Measurements from ENCODE around the gene SLC35E3.

SLC35E3 gene

DNA sequence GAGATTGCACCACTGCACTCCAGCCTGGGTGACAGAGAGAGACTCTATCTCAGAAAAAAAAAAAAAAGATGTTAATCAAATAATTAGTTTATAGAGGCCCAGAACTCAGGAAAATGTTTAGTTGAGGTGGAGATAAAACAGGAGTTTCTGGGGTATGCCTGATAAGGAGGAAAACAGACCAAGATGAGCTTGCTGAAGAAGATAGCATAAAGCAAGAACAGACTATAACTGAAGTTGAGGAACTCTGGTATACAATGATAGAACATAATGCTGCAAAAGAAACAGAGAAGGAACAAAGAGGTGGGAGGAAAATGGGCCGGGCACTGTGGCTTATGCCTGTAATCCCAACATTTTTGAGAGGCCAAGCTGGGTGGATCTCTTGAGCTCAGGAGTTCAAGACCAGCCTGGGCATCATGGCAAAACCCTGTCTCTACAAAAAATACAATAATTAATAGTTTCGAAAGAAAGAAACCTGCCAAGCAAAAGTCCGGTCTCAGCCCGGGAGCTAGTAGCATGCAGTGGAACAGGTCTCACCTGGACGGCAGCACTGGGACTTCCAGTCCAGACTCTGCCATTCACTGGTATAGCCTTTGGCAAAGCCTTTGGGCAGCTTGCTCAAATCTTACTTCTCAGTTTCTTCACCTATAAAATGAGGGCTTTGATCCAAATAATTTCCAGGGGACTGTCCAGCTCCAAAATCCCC lies 25.4 kb downstream of the SLC35E3 start:
- DNase-seq, result no peak

DNA sequence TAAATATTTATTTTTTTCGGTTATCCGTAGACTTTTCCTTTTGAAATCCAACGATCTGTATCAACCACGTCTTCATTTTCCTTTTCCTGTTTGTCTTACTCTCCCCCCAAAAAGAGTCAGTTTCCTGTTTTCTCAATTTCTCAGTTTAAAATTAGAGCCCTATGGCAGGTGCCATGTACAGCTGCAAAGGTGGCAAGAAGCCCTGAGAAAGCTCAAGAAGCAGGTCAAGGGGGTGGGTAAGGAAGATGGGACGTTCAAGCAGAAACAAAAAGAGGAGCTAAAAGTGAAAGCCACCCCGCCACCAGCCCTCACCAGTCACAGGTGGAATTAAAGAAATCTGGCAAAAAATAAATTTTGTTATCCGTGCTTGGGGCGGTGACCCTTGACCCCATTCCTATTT lies 26.7 kb downstream of the SLC35E3 start:
- no peak for DNase-seq

DNA sequence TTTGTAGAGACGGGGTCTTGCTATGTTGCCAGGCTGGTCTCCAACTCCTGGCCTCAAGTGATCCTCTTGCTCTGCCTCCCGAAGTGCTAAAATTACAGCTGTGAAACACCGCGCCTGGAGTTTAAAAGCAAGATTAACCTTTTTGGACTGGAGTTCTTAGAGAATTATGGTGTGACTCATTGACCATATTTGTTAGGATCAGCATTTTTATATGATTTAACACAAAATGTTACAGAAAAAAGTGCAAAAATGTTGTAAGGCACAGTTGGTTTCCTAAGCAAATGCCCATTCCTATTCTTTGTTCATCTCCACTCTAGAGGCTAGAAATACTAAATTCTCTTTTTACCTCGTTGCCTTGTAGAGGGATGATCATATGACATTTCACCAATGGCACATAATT lies 27.6 kb downstream of the SLC35E3 start:
- DNase-seq, result no peak

DNA sequence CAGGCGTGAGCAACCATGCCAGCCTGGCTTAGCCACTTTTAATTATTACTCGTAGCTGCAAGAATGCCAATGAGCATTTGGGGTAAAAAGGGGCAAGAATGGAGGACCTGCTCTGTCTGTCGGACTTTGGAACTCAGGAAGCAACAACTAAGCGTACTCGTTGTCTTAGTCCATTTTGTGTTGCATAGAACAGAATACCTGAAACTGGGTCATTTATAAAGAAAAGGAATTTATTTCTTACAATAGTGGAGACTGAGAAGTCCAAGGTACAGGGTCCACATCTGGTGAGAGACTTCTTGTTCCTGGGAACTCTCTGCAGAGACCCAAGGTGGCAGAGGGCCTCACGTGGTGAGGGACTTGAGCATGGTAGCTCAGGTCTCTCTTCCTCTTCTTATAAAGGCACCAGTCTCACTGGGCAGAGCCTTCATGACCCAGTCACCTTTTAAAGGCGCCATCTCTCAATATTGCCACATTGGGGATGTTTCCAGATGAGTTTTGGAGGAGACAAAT lies 29.2 kb downstream of the SLC35E3 start:
- no peak for DNase-seq

DNA sequence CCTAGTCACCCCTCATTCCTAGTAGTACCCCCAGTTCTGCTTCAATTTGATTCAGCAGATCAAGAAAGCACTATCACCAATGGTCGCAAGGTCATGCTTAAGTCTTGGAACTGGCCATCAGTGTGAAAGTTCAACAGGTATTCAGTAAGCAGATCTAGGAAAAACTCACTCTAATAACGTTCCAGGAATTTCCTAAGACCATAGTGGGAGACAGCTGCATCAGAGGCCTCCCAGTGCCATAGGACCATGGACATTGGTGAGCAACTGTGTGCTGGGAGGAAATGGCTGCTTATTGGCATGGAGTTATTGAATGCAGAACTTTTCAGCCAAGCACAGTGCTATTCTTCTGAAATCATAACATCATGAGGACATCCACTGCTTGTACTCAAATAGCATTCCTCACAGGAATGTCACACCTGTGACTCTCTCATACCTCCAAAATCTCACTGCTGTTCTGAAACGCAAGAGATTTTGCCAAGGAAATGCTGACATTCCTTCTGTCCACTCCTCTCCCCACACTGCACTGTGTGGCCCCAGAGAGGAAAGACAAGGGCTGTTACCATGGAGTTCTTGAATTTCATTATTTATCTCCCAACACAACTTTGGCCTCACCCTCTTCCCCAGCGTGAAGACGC lies 31.1 kb downstream of the SLC35E3 start:
- DNase-seq, result no peak

DNA sequence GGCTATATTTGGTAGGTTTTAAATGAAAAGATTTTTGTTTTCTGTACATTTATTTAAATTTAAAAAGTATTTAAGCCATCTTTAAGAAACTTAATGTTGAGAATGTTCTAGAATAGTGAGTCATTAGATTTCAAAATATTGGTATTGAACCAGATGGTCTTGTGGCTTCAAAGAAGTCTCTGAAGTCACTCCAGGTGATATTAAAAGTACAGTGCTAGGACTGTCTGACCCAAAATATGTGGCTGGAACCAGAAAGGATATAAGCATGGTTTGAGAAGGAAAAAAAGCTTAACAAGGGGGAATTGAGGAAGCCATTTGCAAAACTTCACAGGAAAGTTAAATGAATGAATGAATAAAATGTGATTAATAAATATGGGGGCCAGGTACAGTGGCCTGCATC lies 33.3 kb downstream of the SLC35E3 start:
- no peak for DNase-seq

DNA sequence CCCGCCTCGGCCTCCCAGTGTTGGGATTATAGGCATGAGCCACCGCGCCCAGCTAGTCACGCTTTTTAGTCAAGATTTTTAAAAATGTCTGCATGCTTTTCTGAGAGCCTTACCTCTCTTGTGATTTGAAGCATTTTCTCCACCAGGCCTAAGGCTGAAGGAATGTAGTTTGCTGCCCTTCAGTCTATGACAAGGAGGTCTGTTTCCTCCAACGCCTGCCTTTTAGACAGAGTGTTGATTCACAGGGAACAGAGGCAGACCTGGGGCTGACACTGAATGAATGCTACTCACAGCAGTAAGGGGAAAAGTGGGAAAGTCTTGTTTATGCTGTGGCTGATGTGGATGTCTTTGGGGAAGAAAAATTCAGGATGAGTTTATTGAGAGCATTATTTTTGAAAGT lies 34.8 kb downstream of the SLC35E3 start:
- no peak for DNase-seq

DNA sequence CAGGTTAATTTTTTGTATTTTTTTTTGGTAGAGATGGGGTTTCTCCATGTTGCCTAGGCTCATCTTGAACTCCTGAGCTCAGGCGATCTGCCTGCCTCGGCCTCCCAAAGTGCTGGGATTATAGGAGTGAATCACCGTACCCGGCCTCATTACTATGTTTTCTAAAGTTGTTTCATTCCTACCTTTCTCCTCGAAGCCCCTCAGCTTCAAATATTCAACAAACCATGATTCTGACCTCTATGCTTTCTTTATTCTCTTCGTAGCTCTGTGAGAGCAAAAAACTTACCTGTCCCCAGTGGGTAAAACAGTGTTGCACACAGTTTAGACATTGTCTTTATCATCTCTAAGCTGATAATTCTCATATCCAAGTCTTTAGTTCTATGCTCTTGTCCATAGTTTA lies 35.8 kb downstream of the SLC35E3 start:
- no peak for DNase-seq

DNA sequence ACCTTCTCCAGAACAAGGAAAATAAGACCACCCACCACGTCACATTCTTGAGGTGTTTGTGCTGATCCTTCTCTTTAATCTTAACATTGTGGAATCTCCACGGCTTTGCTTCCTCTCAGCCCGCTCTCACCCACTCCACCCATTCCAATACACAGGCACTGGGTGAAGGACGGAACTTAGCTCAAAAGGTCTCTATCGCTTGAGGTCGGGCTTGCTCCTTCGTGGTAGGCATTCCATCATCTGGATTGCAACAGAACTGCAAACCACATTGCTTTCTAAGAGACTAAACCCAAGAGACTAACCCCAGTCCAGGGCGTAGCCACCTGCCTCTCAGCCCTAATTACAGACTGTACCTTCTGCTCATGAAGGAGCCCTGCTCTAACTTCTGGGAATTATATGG lies 38.0 kb downstream of the SLC35E3 start:
- no peak for DNase-seq

DNA sequence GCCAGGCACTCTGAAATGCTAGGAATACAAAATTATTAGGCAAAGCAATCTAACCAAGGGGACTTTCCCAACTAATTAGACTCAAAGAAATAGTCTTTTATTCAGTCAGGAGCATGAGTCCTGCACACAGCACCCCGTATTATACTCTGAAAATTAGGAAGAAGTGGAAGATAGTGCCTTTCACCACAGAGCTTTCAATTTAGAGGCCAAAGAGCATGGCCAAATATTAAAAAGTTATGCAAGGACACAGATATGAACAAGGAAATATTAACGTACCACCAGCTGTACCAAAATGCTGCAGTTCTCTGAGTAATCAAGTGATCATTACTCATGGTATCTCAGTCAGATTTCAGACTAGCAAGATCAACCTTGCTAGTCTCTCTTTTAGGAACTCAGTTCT lies 39.4 kb downstream of the SLC35E3 start:
- no peak for DNase-seq

DNA sequence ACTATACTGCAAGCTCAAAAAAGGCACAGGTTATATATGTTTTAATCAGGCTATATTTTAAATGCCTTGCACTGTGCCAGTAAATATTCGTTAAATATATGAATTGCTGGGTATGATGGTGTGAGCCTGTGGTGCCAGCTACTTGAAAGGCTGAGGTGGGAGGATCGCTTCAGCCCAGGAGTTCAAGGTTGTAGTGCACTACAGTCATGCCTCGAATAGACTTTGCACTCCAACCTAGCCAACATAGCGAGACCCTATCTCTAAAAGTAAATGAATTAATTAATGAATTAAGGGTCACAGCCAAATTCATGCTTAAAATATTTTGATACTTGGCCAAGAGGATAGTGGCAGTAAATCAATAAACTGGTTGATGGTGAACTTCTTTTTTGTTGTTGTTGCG lies 39.8 kb downstream of the SLC35E3 start:
- DNase-seq, result no peak

DNA sequence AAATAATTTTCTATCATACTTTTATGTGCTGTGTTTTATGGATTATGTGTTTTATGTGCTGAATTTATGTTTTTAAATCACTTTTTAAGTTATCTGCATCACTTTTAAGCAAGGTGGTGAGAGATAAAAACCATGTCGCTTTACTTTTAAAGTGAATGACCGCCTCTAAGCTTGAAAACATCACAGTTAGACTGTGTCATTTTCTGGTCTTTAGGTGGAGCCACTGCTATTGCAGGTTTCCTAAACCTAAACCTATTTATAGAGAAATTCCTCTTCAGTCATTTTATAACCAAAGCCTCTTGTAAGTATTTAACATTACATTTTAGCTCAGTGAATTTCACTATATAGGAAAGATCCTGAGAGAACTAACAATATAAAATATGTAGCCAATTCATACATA lies 41.0 kb downstream of the SLC35E3 start:
- DNase-seq, result no peak

DNA sequence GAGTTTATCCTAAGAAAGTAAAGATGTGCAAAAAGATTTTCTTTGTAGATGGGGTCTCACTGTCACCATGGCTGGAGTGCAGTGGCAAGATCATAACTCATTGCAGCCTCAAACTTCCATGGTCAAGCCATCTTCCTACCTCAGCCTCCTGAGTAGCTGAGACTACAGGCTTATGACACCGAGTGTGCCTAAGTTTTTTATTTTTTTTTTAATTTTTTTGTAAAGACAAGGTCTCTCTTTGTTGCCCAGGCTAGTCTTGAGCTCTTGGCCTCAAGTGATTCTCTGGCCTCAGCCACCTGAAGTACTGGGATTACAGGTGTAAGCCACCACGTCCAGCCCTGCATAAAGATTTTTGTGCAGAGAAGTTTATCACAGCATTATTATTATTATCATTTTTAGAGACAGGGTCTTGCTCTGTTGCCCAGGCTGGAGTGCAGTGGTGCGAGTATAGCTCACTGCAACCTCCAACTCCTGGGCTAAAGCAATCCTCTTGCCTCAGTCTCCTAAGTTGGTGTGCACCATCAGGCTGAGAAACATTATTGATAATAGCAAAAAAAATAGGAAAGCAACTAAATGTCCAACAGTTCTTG lies 42.7 kb downstream of the SLC35E3 start:
- DNase-seq, result no peak

DNA sequence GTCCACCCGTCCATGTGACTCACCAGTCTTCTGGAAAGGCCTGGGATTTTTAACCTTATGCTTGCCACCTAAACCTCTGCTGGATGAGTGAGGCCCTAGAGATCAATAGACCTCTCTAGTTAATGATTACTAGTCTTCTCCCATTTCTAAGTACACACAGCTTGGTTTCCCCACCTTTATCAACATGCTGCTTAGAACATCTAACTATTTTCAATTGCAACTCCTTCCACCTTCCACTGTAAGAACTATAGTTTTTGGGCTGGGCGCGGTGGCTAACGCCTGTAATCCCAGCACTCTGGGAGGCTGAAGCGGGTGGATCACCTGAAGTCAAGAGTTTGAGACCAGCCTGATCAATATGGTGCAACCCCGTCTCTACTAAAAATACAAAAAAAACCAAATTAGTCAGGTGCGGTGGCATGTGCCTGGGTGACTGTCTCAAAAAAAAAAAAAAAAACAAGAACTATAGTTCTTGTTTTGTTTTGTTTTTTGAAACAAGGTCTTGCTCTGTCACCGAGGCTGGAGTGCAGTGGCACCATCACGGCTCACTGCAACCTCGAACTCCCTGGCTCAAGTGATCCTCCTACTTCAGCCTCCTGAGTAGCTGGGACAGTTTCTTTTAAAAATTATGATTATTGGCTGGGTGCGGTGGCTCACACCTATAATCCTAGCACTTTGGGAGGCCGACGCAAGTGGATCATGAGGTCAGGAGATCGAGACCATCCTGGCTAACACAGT lies 43.3 kb downstream of the SLC35E3 start:
- DNase-seq, result no peak

DNA sequence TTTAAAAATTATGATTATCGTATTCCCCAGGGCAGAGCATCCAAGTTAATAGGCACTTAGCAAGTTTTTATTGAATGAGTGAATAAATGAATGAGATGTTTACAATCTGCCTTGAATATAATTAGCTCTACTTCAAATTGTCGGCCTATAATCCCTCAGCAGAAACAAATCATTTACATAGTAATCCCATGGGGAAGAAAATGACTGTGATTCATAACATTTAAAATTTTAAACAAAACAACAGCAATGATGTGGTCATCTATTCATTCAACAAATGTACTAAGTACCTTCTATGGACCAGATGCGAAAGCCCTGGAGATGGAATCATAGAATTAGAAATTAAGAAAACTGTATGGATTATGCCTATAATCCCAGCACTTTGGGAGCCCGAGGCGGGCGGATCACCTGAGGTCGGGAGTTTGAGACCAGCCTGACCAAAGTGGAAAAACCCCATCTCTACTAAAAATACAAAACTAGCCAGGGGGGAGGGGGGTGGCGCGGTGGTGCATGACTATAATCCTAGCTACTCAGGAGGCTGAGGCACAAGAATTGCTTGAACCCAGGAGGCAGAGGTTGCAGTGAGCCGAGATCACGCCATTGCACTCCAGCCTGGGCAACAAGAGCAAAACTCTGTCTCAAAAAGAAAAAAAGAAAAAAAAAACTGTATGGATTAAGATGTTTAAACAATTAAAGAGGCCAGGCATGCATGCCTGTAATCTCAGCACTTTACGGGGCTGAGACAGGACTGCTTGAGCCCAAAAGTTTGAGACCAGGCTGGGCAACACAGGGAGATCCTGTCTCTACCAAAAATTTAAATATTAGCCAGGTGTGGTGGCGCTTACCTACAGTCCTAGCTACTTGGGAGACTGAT lies 44.3 kb downstream of the SLC35E3 start:
- no peak for DNase-seq

DNA sequence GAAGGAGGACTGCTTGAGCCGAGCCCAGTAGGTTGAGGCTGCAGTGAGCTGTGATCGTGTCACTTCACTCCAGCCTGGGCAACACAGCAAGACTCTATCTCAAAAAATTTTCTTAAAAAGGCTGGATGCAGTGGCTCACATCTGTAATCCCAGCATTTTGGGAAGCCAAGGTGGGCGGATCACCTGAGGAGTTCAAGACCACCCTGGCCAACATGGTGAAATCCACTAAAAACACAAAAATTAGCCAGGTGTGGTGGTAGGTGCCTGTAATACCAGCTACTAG lies 44.9 kb downstream of the SLC35E3 start:
- no peak for DNase-seq

DNA sequence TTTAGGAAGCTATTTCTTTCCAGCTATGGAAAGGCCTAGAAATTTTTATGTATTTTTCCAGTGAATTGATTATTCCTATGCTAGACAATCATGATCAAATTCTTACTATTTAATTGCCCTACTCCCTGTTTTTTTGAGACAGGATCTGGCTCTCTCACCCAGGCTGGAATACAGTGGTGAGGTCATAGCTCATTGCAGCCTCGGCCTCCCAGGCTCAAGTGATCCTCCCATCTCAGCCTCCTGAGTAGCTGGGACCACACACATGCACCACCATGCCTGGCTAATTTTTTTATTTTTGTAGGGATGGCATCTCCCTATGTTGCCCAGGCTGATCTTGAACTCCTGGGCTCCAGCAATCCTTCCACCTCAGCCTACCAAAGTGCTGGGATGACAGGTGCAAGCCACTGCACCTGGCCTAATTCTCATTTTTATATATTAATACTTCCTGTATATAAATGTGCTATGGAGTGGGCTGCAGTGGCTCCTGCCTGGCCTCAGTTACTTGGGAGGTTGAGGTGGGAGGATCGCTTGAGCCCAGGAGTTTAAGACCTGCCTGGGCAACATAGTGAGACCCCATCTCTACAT lies 46.0 kb downstream of the SLC35E3 start:
- no peak for DNase-seq

DNA sequence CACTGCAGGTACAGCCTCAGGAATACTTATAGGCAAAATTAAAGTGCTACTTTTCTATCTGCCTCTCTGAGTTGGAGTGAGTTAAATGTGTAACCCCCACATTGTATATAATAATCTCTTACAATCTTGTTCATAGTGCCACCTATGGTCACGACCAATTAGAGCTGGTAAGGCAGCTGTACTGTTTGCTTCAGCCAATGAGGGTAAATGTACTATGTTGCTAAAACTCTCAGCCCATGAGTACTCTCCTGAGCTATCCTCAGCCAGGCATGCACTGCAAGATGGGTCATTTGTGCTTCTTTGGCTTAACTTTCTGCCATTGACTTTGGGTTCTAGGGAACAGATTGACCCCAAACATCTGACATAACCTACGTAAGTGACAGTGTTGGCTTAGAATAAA lies 47.0 kb downstream of the SLC35E3 start:
- peak; percentile 44 for DNase-seq

DNA sequence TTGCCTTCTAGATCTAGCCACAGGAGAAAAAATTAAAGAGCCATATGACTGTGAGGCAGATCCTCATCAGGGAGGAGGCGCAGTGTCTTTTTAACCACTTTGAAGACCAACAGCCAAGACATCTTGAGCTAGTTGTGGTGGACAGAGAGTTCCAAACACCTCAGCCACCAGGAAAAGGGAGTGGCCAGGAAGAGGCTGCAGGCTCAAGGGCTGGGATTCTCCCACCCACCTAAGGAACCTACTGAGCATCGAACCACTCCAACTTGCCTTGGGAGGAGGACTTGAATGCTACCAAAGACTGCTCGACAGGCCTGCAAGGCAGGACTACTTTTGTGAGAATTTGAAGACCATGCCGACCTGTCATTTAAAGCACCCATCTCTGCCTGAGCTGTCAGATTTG lies 47.5 kb downstream of the SLC35E3 start:
- no peak for DNase-seq

DNA sequence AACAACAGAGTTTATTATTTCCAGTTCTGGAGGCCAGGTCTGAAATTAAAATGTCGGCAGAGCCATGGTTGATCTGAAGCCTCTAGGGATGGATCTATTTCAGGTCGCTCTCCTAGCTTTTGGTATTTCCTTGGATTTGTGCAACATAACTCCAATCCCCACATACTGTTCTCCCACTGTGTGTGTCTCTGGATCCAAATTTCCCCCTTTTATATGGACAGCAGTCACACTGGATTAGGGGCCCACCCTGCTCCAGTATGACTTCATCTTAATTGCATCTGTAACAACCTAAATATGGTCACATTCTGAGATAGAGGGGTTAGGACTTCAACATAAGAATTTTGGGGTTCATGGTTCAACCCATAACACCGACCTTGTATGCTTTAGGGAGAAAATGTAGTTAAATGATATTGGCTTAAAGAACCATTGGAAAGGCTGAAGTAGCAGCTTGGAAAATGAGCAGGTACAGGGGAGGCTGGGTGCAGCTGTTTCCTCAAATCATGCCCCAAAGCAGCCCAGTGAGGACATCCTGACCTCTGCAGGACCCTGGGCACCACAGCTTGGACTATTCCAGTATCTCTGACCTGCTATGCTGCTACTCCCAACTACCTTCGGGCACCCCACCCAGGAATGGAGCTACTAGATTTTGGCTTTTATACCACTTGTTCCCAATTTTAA lies 48.1 kb downstream of the SLC35E3 start:
- DNase-seq, result no peak

DNA sequence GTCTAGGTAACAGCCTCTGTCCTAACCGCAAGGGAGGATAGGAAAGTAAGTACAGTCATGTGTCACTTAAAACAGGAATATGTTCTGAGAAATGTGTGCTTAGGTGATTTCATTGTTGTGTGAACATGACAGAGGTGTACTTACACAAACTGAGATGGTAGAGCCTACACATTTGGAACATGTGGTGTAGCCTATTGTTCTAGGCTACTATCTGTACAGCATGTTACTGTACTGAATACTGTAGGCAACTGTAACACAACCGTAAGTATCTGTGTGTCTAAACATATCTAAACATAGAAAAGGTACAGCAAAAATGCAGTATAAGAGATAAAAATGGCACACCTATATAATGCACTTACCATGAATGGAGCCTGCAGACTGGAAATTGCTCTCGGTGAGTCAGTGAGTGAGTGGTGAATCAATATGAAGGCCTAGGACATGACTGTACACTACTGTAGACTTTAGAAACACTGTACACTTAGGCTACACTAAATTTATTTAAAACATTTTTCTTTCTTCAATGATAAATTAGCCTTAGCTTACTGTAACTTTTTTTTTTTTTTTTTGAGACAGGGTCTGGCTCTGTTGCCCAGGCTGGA lies 48.8 kb downstream of the SLC35E3 start:
- no peak for DNase-seq

DNA sequence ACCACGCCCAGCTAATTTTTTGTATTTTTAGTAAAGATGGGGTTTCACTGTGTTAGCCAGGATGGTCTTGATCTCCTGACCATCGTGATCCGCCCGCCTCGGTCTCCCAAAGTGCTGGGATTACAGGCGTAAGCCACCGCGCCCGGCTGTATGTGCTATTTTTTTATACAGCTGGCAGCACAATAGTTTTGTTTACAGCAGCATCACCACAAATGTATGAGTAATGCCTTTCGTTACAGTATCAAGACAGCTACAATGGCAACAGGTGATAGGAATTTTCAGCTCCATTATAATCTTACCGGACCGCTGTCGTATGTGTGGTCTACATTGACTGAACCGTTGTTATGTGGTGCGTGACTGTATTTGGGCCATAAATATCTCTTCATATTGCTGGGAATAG lies 50.4 kb downstream of the SLC35E3 start:
- no peak for DNase-seq

Data from activated CD4-positive, alpha-beta T cell treated with anti-CD3 and anti-CD28 coated beads, Interleukin-10, Interleukin-2, amounts not matched to agents 100 ng/mL and 50 ng/mL, durations not matched to agents 16 hours and 8 hours (primary cell).